GM10847 (cell line): ENCODE results near the gene GPX4.

ENCODE experiments used
- POLR2A ChIP-seq: IDR thresholded peaks from 2 replicates; pipeline ENCODE4 v1.6.1; 2011; ENCODE audit not compliant: insufficient read length; ENCODE audit errors: extremely low read depth

Gene GPX4

GRCh38 chr19:1103132-1103707 is 574 bp upstream of the GPX4 start:
- TF ChIP-seq POLR2A, result no peak

GRCh38 chr19:1104311-1105007 is 665 bp downstream of the GPX4 start:
- no peak for TF ChIP-seq POLR2A

GRCh38 chr19:1105008-1105872 is 1.4 kb downstream of the GPX4 start:
- TF ChIP-seq POLR2A, result no peak

GRCh38 chr19:1105873-1106840 is 2.4 kb downstream of the GPX4 start:
- TF ChIP-seq POLR2A, result no peak

- no peak for TF ChIP-seq POLR2A
Measured at GRCh38 chr19:1106841-1107660, 3.3 kb downstream of the GPX4 start.

- TF ChIP-seq POLR2A, result no peak
Measured at GRCh38 chr19:1107661-1108261, 4.0 kb downstream of the GPX4 start.

GRCh38 chr19:1108291-1109031 is 4.7 kb downstream of the GPX4 start:
- TF ChIP-seq POLR2A, result no peak

GRCh38 chr19:1109032-1109551 is 5.3 kb downstream of the GPX4 start:
- peak; percentile 15 for TF ChIP-seq POLR2A

GRCh38 chr19:1109697-1110671 is 6.2 kb downstream of the GPX4 start:
- TF ChIP-seq POLR2A, result no peak

GRCh38 chr19:1110809-1111640 is 7.2 kb downstream of the GPX4 start:
- TF ChIP-seq POLR2A, result no peak
